Measurements from ENCODE around the gene KCNH4. TPM values are rescaled to one million over a fixed set of nuclear protein-coding genes. Genes with fewer than 3 reads are reported as not detected.

The KCNH4 gene
- polyA plus RNA-seq, 3 donors, result 0.05 TPM; not detected in 2

DNA sequence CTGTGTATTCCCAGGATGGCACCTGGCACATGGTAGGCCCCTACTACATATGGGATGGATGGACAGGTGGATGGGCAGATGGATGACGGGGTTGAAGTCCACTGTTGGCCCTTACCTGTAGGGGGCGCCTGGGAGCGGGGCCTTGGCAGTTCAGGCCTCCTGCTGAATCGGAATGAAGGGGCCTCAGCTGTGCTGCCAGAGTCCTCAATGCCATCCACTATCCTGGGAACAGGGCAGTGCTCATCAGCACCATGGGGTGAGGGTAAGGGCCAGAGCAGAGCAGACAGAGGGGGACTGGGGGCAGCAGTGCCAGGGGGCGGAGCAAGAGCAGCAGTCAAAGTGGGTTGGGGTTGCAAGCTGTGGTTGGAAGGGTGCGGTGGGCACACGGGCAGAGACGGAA is 17.8 kb downstream of the KCNH4 start:
- no peak overlapping the region for H3K27ac ChIP-seq (ENCODE audit: low read depth in 1 of 2, low read length in 2 of 2)
- peaks cover 1 to 5% (median 2%) of the 10 kb centered on the region in 3 donors for H3K27me3 Mint-ChIP-seq (ENCODE audit: low read depth in 3 of 3)
- H2AFZ ChIP-seq (ENCODE audit: insufficient read depth, low read depth, low read length, poor library complexity, severe bottlenecking), result no peak overlapping the region
- no peak overlapping the region for H3K4me3 Mint-ChIP-seq
- no peaks in the 10 kb centered on the region for H3K27me3 ChIP-seq (ENCODE audit: control insufficient read depth in 2 of 2, insufficient read depth in 2 of 2, low read length in 2 of 2)
- intact Hi-C loops (cut with micrococcal nuclease), result no loop called here
- H3K4me1 Mint-ChIP-seq, result peaks cover 35% of the 10 kb centered on the region
- peak in 1 of 3 donors; percentile 25 for DNase-seq
- no peaks in the 10 kb centered on the region for H3K36me3 Mint-ChIP-seq
- H3K4me2 ChIP-seq (replicated peaks; ENCODE audit: extremely low read depth, low read length, poor library complexity, severe bottlenecking), result no peak overlapping the region
- H3K9me3 Mint-ChIP-seq, result peaks cover 0 to 2% (median 0%) of the 10 kb centered on the region in 7 donors
- no peaks in the 10 kb centered on the region for H3K79me2 ChIP-seq (ENCODE audit: insufficient read depth, low read length)
- H3K9ac ChIP-seq (ENCODE audit: insufficient read depth, low read length, poor library complexity, severe bottlenecking), result no peak overlapping the region
- no peaks in the 10 kb centered on the region for H4K20me1 ChIP-seq (ENCODE audit: insufficient read depth, low read length)
- no peak overlapping the region for H3K4me3 ChIP-seq (replicated peaks in 1 of 3; ENCODE audit: low read depth in 2 of 3, low read length in 3 of 3)
- peaks cover 33 to 43% of the 10 kb centered on the region in 2 donors for H3K4me1 ChIP-seq (ENCODE audit: control insufficient read depth in 1 of 2, insufficient read depth in 2 of 2, low read length in 2 of 2)
- no peaks in the 10 kb centered on the region for H3K9me3 ChIP-seq (replicated peaks in 1 of 2; ENCODE audit: control insufficient read depth in 1 of 2, insufficient read depth in 1 of 2, low read length in 2 of 2)
- peak overlapping the region in 5 of 7 donors; percentile 45 to 89 (median 66) for H3K27ac Mint-ChIP-seq
- TF ChIP-seq, protein P1, sequence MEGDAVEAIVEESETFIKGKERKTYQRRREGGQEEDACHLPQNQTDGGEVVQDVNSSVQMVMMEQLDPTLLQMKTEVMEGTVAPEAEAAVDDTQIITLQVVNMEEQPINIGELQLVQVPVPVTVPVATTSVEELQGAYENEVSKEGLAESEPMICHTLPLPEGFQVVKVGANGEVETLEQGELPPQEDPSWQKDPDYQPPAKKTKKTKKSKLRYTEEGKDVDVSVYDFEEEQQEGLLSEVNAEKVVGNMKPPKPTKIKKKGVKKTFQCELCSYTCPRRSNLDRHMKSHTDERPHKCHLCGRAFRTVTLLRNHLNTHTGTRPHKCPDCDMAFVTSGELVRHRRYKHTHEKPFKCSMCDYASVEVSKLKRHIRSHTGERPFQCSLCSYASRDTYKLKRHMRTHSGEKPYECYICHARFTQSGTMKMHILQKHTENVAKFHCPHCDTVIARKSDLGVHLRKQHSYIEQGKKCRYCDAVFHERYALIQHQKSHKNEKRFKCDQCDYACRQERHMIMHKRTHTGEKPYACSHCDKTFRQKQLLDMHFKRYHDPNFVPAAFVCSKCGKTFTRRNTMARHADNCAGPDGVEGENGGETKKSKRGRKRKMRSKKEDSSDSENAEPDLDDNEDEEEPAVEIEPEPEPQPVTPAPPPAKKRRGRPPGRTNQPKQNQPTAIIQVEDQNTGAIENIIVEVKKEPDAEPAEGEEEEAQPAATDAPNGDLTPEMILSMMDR (IDR thresholded peaks at IDR 0.05), result peak; percentile 42
- no peaks in the 10 kb centered on the region for H3K36me3 ChIP-seq (replicated peaks in 1 of 2; ENCODE audit: control insufficient read depth in 1 of 2, insufficient read depth in 2 of 2, low read length in 2 of 2)
- WGBS (ENCODE audit: insufficient coverage), result 67% methylated on average over 8 of the region's 8 CpGs

DNA sequence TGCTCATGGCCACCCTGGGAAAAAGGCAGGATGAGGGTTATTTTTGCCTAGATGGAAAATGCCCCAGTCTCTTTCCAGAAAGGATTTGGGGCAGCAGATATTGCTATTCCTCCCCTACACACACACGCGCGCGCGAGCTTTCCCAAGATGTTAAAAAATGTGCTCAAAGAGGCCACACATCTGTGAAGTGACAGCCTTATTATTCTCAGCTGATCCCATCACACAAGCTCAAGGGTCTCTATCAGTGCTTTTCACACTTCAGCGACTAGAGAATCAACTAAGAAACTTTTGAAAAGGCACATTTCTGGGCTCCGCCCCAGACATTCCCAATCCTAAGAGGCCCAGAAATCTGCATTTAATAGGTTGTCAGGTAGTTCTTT is 20.4 kb downstream of the KCNH4 start:
- no peak overlapping the region for H3K4me2 ChIP-seq (replicated peaks; ENCODE audit: extremely low read depth, low read length, poor library complexity, severe bottlenecking)
- no peaks in the 10 kb centered on the region for H3K79me2 ChIP-seq (ENCODE audit: insufficient read depth, low read length)
- WGBS (ENCODE audit: insufficient coverage), result 98% methylated on average over 5 of the region's 7 CpGs
- intact Hi-C loops (cut with micrococcal nuclease), result no loop called here
- Mint-ChIP-seq H3K27ac (peak overlapping the region in 1 of 7 donors; percentile 18), H3K9me3 (peaks cover 0 to 2% (median 0%) of the 10 kb centered on the region in 7 donors), H3K4me1 (peaks cover 27% of the 10 kb centered on the region), H3K27me3 (ENCODE audit: low read depth in 3 of 3) (peaks cover under 1 to 3% (median 1%) of the 10 kb centered on the region in 3 donors), H3K4me3 (no peak overlapping the region), H3K36me3 (no peaks in the 10 kb centered on the region)
- DNase-seq, result no peak
- no peak overlapping the region for H3K4me3 ChIP-seq (replicated peaks in 1 of 3; ENCODE audit: low read depth in 2 of 3, low read length in 3 of 3)
- peaks cover 20 to 30% of the 10 kb centered on the region in 2 donors for H3K4me1 ChIP-seq (ENCODE audit: control insufficient read depth in 1 of 2, insufficient read depth in 2 of 2, low read length in 2 of 2)
- H3K9ac ChIP-seq (ENCODE audit: insufficient read depth, low read length, poor library complexity, severe bottlenecking), result no peak overlapping the region
- no peaks in the 10 kb centered on the region for H3K27me3 ChIP-seq (ENCODE audit: control insufficient read depth in 2 of 2, insufficient read depth in 2 of 2, low read length in 2 of 2)
- H3K36me3 ChIP-seq (replicated peaks in 1 of 2; ENCODE audit: control insufficient read depth in 1 of 2, insufficient read depth in 2 of 2, low read length in 2 of 2), result no peaks in the 10 kb centered on the region
- no peaks in the 10 kb centered on the region for H4K20me1 ChIP-seq (ENCODE audit: insufficient read depth, low read length)
- H2AFZ ChIP-seq (ENCODE audit: insufficient read depth, low read depth, low read length, poor library complexity, severe bottlenecking), result no peak overlapping the region
- TF ChIP-seq, protein P1 (IDR thresholded peaks at IDR 0.05), result no peak
- H3K9me3 ChIP-seq (replicated peaks in 1 of 2; ENCODE audit: control insufficient read depth in 1 of 2, insufficient read depth in 1 of 2, low read length in 2 of 2), result no peaks in the 10 kb centered on the region
- H3K27ac ChIP-seq (ENCODE audit: low read depth in 1 of 2, low read length in 2 of 2), result no peak overlapping the region

Measured in CD14-positive monocyte (primary cell).